Liver (tissue), 9 donors: ENCODE measurements around the gene PLAA. TPM values are rescaled to one million over a fixed set of nuclear protein-coding genes. Genes with fewer than 3 reads are reported as not detected.

ENCODE experiments used
- DNase-seq: peaks from one replicate; pipeline ENCODE4 v3.0.0-alpha.2; 2017; ENCODE audit warnings: low spot score
- H3K27ac ChIP-seq, 2 donors: one replicate each; pipeline ENCODE4 v1.7.0; 2013; ENCODE audit warnings: inconsistent platforms in 2 of 2, low read length in 2 of 2, control low read depth in 1 of 2, low read depth in 1 of 2, mild to moderate bottlenecking in 1 of 2
- H3K27me3 ChIP-seq, 4 donors: one replicate each; pipeline versions ENCODE4 v1.6.1 to v1.7.0; 2013; ENCODE audit warnings: low read length in 3 of 4, inconsistent platforms in 1 of 4, mild to moderate bottlenecking in 1 of 4, moderate library complexity in 1 of 4; ENCODE audit not compliant: control insufficient read depth in 4 of 4, insufficient read depth in 4 of 4
- H3K36me3 ChIP-seq, 4 donors: one replicate each; pipeline versions ENCODE4 v1.6.1 to v1.7.0; 2013; ENCODE audit warnings: low read length in 3 of 4, mild to moderate bottlenecking in 3 of 4, low read depth in 1 of 4, moderate library complexity in 1 of 4; ENCODE audit not compliant: control insufficient read depth in 4 of 4, insufficient read depth in 3 of 4
- H3K4me1 ChIP-seq, 4 donors: one replicate each; pipeline versions ENCODE4 v1.6.1 to v1.7.0; 2013; ENCODE audit warnings: low read length in 3 of 4, mild to moderate bottlenecking in 3 of 4, moderate library complexity in 1 of 4; ENCODE audit not compliant: control insufficient read depth in 4 of 4, insufficient read depth in 4 of 4
- H3K4me3 ChIP-seq, 3 donors: one replicate each; pipeline versions ENCODE4 v1.6.1 to v1.7.0; 2013; ENCODE audit warnings: low read length in 3 of 3, control low read depth in 1 of 3, low read depth in 1 of 3, mild to moderate bottlenecking in 1 of 3
- H3K9ac ChIP-seq, 2 donors: one replicate each; pipeline ENCODE4 v1.7.0; 2013; ENCODE audit warnings: low read length in 2 of 2, mild to moderate bottlenecking in 2 of 2, moderate library complexity in 2 of 2, control low read depth in 1 of 2, low read depth in 1 of 2
- H3K9me3 ChIP-seq, 4 donors: one replicate each; pipeline versions ENCODE4 v1.6.1 to v1.7.0; 2013; ENCODE audit warnings: low read length in 3 of 4; ENCODE audit not compliant: control insufficient read depth in 4 of 4
- EGR1 ChIP-seq, 2 donors: IDR thresholded peaks; 2 replicates each; pipeline ENCODE4 v1.6.1; 2016 to 2018; ENCODE audit warnings: antibody characterized with exemption in 2 of 2, low read depth in 2 of 2
- FOXA1 ChIP-seq: IDR thresholded peaks from 2 replicates; pipeline ENCODE4 v1.6.1; 2016; ENCODE audit warnings: antibody characterized with exemption
- FOXA2 ChIP-seq: IDR thresholded peaks from 2 replicates; pipeline ENCODE4 v1.6.1; 2016; ENCODE audit warnings: antibody characterized with exemption
- GABPA ChIP-seq, 2 donors: IDR thresholded peaks in 1 of 2; conservative IDR thresholded peaks in 1 of 2; 2 replicates each; pipeline ENCODE4 v1.6.1; 2016; ENCODE audit warnings: antibody characterized with exemption in 2 of 2, mild to moderate bottlenecking in 1 of 2, moderate library complexity in 1 of 2
- HNF4A ChIP-seq, 2 donors: conservative IDR thresholded peaks; 2 replicates each; pipeline ENCODE4 v1.6.1; 2016; ENCODE audit warnings: antibody characterized with exemption in 2 of 2, mild to moderate bottlenecking in 2 of 2
- HNF4G ChIP-seq: IDR thresholded peaks from 2 replicates; pipeline ENCODE4 v1.6.1; 2016; ENCODE audit warnings: antibody characterized with exemption
- JUND ChIP-seq, 2 donors: IDR thresholded peaks; 2 replicates each; pipeline ENCODE4 v1.6.1; 2016; ENCODE audit warnings: antibody characterized with exemption in 2 of 2
- NR2F2 ChIP-seq: IDR thresholded peaks from 2 replicates; pipeline ENCODE4 v1.6.1; 2016; ENCODE audit warnings: antibody characterized with exemption
- RAD21 ChIP-seq, 2 donors: IDR thresholded peaks; 2 replicates each; pipeline ENCODE4 v1.6.1; 2016; ENCODE audit warnings: antibody characterized with exemption in 2 of 2, mild to moderate bottlenecking in 2 of 2
- RXRA ChIP-seq, 2 donors: IDR thresholded peaks; 2 replicates each; pipeline ENCODE4 v1.6.1; 2017 to 2018; ENCODE audit warnings: antibody characterized with exemption in 2 of 2, mild to moderate bottlenecking in 1 of 2
- SP1 ChIP-seq: IDR thresholded peaks from 2 replicates; pipeline ENCODE4 v1.6.1; 2018; ENCODE audit warnings: antibody characterized with exemption, mild to moderate bottlenecking
- TAF1 ChIP-seq: conservative IDR thresholded peaks from 2 replicates; pipeline ENCODE4 v1.6.1; 2016; ENCODE audit warnings: antibody characterized with exemption, mild to moderate bottlenecking
- YY1 ChIP-seq: IDR thresholded peaks from 2 replicates; pipeline ENCODE4 v1.6.1; 2016; ENCODE audit warnings: antibody characterized with exemption, mild to moderate bottlenecking
- WGBS: extraction: QIAGEN DNeasy Blood & Tissue Kit; methylation state at CpG from one replicate; pipeline ENCODE4 v1.1.7; 2013; 5-methylcytosine and 5-hydroxymethylcytosine counted together
- polyA plus RNA-seq, 2 donors: library from polyadenylated mRNA; stranded (reverse) in 1 of 2; unstranded in 1 of 2; fragments of 200-250 nt in 1 of 2; fragments of >200 nt in 1 of 2; fragmentation: Nextera tagmentation in 1 of 2; extraction: Ambion mirVana in 1 of 2; gene quantifications; one replicate each; pipeline versions ENCODE4 v1.2.1 to v1.2.3, GENCODE V29; 2013 to 2015
- total RNA-seq, 2 donors: library from RNA; depleted of rRNA; stranded (reverse); fragments of >200 nt; gene quantifications; one replicate each; pipeline ENCODE4 v1.2.3, GENCODE V29; 2014
- TF ChIP-seq, protein P1 (sequence below): fragments of 150-350 bp; IDR thresholded peaks from 2 replicates; pipeline ENCODE4 v1.5.1; 2017; ENCODE audit warnings: improper control_type of control experiment, low read depth, low read length; ENCODE audit not compliant: missing input control
- TF ChIP-seq, protein P2 (sequence below): IDR thresholded peaks from 2 replicates; pipeline ENCODE4 v1.6.1; 2016; ENCODE audit warnings: antibody characterized with exemption
- TF ChIP-seq, protein P3 (sequence below): IDR thresholded peaks from 2 replicates; pipeline ENCODE4 v1.6.1; 2016; ENCODE audit warnings: antibody characterized with exemption
- TF ChIP-seq, protein P4 (sequence below): IDR thresholded peaks from 2 replicates; pipeline ENCODE4 v1.6.1; 2016; ENCODE audit warnings: antibody characterized with exemption
- donor health status: healthy.
- donor health status: healthy.
- donor health status: healthy.
- donor health status: healthy.
- donor health status: healthy.

PLAA gene
- total and polyA plus RNA-seq, 4 donors, result 7.5 to 29.5 (median 19.2) TPM

DNA sequence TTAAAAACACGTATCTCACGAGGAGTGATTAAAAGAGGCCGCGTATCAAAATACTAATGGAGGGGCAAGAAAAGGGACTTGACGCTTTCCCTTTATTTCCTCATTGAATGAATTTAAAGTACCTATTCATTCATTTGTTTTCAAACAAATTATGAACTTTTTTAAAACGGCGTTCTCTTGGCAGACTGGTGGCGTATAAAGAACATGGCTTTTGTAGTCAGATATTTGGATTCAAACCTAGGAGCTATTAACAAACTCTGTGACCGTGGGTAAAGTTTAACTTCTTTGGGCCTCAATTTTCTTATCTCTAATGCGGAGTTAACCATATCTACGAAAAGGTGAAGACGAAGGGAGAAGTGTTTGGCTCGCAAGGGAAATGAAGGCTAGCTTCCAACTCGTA is 55.3 kb downstream of the PLAA start:
- H3K4me3 ChIP-seq, result peak overlapping the region; percentile 92 to 98 (median 94)
- H3K27me3 ChIP-seq, result no peaks in the 10 kb centered on the region
- under 1% methylated on average over 14 of the region's 14 CpGs for WGBS
- H3K36me3 ChIP-seq, result peaks cover 0 to 2% (median 0%) of the 10 kb centered on the region in 4 donors
- H3K4me1 ChIP-seq, result peaks cover 0 to 17% (median 10%) of the 10 kb centered on the region in 4 donors
- TF ChIP-seq, protein P1, sequence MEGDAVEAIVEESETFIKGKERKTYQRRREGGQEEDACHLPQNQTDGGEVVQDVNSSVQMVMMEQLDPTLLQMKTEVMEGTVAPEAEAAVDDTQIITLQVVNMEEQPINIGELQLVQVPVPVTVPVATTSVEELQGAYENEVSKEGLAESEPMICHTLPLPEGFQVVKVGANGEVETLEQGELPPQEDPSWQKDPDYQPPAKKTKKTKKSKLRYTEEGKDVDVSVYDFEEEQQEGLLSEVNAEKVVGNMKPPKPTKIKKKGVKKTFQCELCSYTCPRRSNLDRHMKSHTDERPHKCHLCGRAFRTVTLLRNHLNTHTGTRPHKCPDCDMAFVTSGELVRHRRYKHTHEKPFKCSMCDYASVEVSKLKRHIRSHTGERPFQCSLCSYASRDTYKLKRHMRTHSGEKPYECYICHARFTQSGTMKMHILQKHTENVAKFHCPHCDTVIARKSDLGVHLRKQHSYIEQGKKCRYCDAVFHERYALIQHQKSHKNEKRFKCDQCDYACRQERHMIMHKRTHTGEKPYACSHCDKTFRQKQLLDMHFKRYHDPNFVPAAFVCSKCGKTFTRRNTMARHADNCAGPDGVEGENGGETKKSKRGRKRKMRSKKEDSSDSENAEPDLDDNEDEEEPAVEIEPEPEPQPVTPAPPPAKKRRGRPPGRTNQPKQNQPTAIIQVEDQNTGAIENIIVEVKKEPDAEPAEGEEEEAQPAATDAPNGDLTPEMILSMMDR, result peak; percentile 5
- TF ChIP-seq FOXA1, result no peak
- peaks cover 0 to 4% (median 0%) of the 10 kb centered on the region in 4 donors for H3K9me3 ChIP-seq
- peak overlapping the region; percentile 86 to 87 for H3K9ac ChIP-seq
- H3K27ac ChIP-seq, result peak overlapping the region; percentile 98 to 99
- DNase-seq, result no peak

DNA sequence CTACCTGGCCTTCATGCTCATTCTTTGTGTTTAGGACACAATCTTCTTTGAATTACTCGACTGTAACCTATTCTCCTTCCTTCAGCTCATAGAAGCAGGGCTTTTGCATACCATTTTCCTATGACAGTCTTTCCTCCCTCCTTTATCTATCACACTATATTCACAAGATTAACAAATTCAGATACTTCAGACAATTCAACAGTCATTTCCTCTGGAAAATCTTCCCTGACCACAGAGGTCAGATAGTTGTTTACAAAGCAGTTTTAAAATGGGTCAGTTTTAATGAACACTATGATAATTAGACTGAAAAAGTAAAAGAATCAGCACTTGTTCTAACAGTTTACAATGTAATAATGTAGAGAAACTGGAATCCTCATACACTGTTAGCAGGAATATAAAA is 58.8 kb downstream of the PLAA start:
- H3K36me3 ChIP-seq, result peaks cover 2 to 9% (median 5%) of the 10 kb centered on the region in 4 donors
- no peak overlapping the region for H3K27ac ChIP-seq
- H3K27me3 ChIP-seq, result no peaks in the 10 kb centered on the region
- 83% methylated on average over 1 of the region's 1 CpG for WGBS
- no peak for DNase-seq
- H3K4me3 ChIP-seq, result no peak overlapping the region
- no peaks in the 10 kb centered on the region for H3K9me3 ChIP-seq
- peaks cover 0 to 16% (median 9%) of the 10 kb centered on the region in 4 donors for H3K4me1 ChIP-seq
- TF ChIP-seq TAF1, result no peak
- TF ChIP-seq RAD21 (IDR thresholded peaks at IDR 0.05), result no peak
- TF ChIP-seq RXRA (IDR thresholded peaks at IDR 0.05), result no peak
- no peak for TF ChIP-seq GABPA (IDR thresholded peaks at IDR 0.05 in 1 of 2, conservative IDR thresholded peaks at IDR 0.05 in 1 of 2)
- no peak for TF ChIP-seq JUND (IDR thresholded peaks at IDR 0.05)
- TF ChIP-seq, protein P2, sequence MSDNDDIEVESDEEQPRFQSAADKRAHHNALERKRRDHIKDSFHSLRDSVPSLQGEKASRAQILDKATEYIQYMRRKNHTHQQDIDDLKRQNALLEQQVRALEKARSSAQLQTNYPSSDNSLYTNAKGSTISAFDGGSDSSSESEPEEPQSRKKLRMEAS, result no peak
- TF ChIP-seq, protein P3, sequence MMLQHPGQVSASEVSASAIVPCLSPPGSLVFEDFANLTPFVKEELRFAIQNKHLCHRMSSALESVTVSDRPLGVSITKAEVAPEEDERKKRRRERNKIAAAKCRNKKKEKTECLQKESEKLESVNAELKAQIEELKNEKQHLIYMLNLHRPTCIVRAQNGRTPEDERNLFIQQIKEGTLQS, result no peak
- TF ChIP-seq FOXA1, result no peak
- TF ChIP-seq HNF4A (conservative IDR thresholded peaks at IDR 0.05), result no peak
- no peak for TF ChIP-seq SP1
- no peak for TF ChIP-seq FOXA2
- TF ChIP-seq YY1, result no peak
- TF ChIP-seq HNF4G, result no peak
- TF ChIP-seq, protein P1, result no peak
- H3K9ac ChIP-seq, result no peak overlapping the region

DNA sequence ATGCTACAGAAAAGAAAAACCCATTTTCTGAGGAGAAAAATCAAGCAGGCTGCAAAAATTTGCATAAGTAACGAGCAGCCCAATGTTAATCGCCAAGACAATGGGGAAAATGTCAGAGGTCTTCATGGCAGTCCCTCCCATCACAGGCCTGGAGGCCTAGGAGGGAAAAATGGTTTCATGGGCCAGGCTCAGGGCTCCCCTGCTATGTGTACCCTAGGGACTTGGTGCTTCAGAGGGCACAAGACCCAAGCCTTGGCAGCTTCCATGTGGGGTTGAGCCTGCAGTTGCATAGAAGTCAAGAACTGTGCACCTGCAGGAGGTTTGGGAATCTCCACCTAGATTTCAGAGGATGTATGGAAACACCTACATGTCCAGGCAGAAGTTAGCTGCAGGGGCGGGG is 64.9 kb downstream of the PLAA start:
- no peak overlapping the region for H3K9ac ChIP-seq
- WGBS, result 98% methylated on average over 3 of the region's 3 CpGs
- no peak overlapping the region for H3K27ac ChIP-seq
- no peaks in the 10 kb centered on the region for H3K4me1 ChIP-seq
- no peaks in the 10 kb centered on the region for H3K9me3 ChIP-seq
- no peak for DNase-seq
- H3K36me3 ChIP-seq, result peaks cover 9 to 28% (median 19%) of the 10 kb centered on the region in 4 donors
- H3K4me3 ChIP-seq, result no peak overlapping the region
- no peaks in the 10 kb centered on the region for H3K27me3 ChIP-seq
- TF ChIP-seq NR2F2 (no peak), FOXA1 (no peak), TAF1 (no peak), RXRA (IDR thresholded peaks at IDR 0.05) (no peak), SP1 (no peak), YY1 (no peak), RAD21 (IDR thresholded peaks at IDR 0.05) (no peak), HNF4A (conservative IDR thresholded peaks at IDR 0.05) (no peak), HNF4G (no peak), JUND (IDR thresholded peaks at IDR 0.05) (no peak), EGR1 (IDR thresholded peaks at IDR 0.05; ENCODE audit: low read depth in 2 of 2) (no peak), FOXA2 (no peak)
- TF ChIP-seq, protein P2, result no peak
- TF ChIP-seq, protein P4, sequence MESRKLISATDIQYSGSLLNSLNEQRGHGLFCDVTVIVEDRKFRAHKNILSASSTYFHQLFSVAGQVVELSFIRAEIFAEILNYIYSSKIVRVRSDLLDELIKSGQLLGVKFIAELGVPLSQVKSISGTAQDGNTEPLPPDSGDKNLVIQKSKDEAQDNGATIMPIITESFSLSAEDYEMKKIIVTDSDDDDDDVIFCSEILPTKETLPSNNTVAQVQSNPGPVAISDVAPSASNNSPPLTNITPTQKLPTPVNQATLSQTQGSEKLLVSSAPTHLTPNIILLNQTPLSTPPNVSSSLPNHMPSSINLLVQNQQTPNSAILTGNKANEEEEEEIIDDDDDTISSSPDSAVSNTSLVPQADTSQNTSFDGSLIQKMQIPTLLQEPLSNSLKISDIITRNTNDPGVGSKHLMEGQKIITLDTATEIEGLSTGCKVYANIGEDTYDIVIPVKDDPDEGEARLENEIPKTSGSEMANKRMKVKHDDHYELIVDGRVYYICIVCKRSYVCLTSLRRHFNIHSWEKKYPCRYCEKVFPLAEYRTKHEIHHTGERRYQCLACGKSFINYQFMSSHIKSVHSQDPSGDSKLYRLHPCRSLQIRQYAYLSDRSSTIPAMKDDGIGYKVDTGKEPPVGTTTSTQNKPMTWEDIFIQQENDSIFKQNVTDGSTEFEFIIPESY, result no peak
